ENCODE results near the gene TENM3.

GRCh38 chr4:182318256-182318655 is 75.1 kb downstream of the TENM3 start:
- TF ChIP-seq CTCF (IDR thresholded peaks at IDR 0.05) (no peak), POLR2A (IDR thresholded peaks at IDR 0.05) (no peak)

Data from esophagus squamous epithelium (tissue), 4 donors.